Activated T-cell treated with anti-CD3 and anti-CD28 coated beads, Interleukin-2, amount 50 U/mL, for 4 hours (primary cell): Measurements from ENCODE around the gene TSPAN18. TPM values are rescaled to one million over a fixed set of nuclear protein-coding genes. Genes with fewer than 3 reads are reported as not detected.

ENCODE experiments used
- ATAC-seq, 2 donors: fragments of 200-7000 bp; cut with Tn5 transposase; one replicate each; pipeline ENCODE4 v1.10.0; 2021
- DNase-seq: peaks from one replicate; pipeline ENCODE4 v3.0.0-alpha.2; 2020
- H3K27me3 Mint-ChIP-seq: one replicate; pipeline ENCODE4 v1.8.0; 2021; ENCODE audit warnings: low read depth, mixed read lengths
- H3K36me3 Mint-ChIP-seq: one replicate; pipeline ENCODE4 v1.8.0; 2022; ENCODE audit warnings: mixed read lengths; ENCODE audit not compliant: insufficient read depth
- H3K4me1 Mint-ChIP-seq: one replicate; pipeline ENCODE4 v1.8.0; 2021; ENCODE audit warnings: low read depth, mixed read lengths
- H3K4me3 Mint-ChIP-seq: one replicate; pipeline ENCODE4 v1.8.0; 2021; ENCODE audit warnings: mild to moderate bottlenecking, moderate library complexity, mixed read lengths
- H3K9me3 Mint-ChIP-seq: one replicate; pipeline ENCODE4 v1.8.0; 2021; ENCODE audit warnings: mixed read lengths
- total RNA-seq, 3 donors: library from RNA; stranded (reverse); gene quantifications; one replicate each; pipeline ENCODE4 v1.2.1, GENCODE V29; 2021

Gene TSPAN18
- total RNA-seq, 3 donors from 2014 or later, result 0.84 to 2.0 (median 1.5) TPM

- no peaks in the 10 kb centered on the region for H3K9me3 Mint-ChIP-seq
- no peak for DNase-seq
- ATAC-seq, result no peak
- H3K36me3 Mint-ChIP-seq, result peaks cover 5% of the 10 kb centered on the region
- no peaks in the 10 kb centered on the region for H3K27me3 Mint-ChIP-seq
- peaks cover 2% of the 10 kb centered on the region for H3K4me1 Mint-ChIP-seq
- H3K4me3 Mint-ChIP-seq, result no peak overlapping the region
Measured at GRCh38 chr11:44920451-44920850, 193.7 kb downstream of the TSPAN18 start.

- Mint-ChIP-seq H3K36me3 (peaks cover 5% of the 10 kb centered on the region), H3K27me3 (no peaks in the 10 kb centered on the region), H3K9me3 (no peaks in the 10 kb centered on the region), H3K4me1 (no peaks in the 10 kb centered on the region), H3K4me3 (no peak overlapping the region)
- DNase-seq (no peak), ATAC-seq (no peak)
Measured at GRCh38 chr11:44923115-44923514, 196.4 kb downstream of the TSPAN18 start.

GRCh38 chr11:44923806-44924205 is 197.0 kb downstream of the TSPAN18 start:
- no peak overlapping the region for H3K4me3 Mint-ChIP-seq
- H3K36me3 Mint-ChIP-seq, result peaks cover 5% of the 10 kb centered on the region
- DNase-seq, result no peak
- ATAC-seq, result no peak
- no peaks in the 10 kb centered on the region for H3K27me3 Mint-ChIP-seq
- no peaks in the 10 kb centered on the region for H3K4me1 Mint-ChIP-seq
- no peaks in the 10 kb centered on the region for H3K9me3 Mint-ChIP-seq

GRCh38 chr11:44926036-44926435 is 199.3 kb downstream of the TSPAN18 start:
- DNase-seq (no peak), ATAC-seq (no peak)
- no peak overlapping the region for H3K4me3 Mint-ChIP-seq
- H3K36me3 Mint-ChIP-seq, result peaks cover 2% of the 10 kb centered on the region
- no peaks in the 10 kb centered on the region for H3K9me3 Mint-ChIP-seq
- H3K27me3 Mint-ChIP-seq, result no peaks in the 10 kb centered on the region
- H3K4me1 Mint-ChIP-seq, result no peaks in the 10 kb centered on the region

- H3K9me3 Mint-ChIP-seq, result no peaks in the 10 kb centered on the region
- no peaks in the 10 kb centered on the region for H3K4me1 Mint-ChIP-seq
- H3K4me3 Mint-ChIP-seq, result no peak overlapping the region
- ATAC-seq (peak; percentile 61 to 68), DNase-seq (peak; percentile 55)
- no peaks in the 10 kb centered on the region for H3K27me3 Mint-ChIP-seq
- peaks cover 2% of the 10 kb centered on the region for H3K36me3 Mint-ChIP-seq
Measured at GRCh38 chr11:44927174-44927661, 200.5 kb downstream of the TSPAN18 start.

GRCh38 chr11:44928144-44928543 is 201.4 kb downstream of the TSPAN18 start:
- Mint-ChIP-seq H3K27me3 (no peaks in the 10 kb centered on the region), H3K9me3 (no peaks in the 10 kb centered on the region), H3K4me3 (no peak overlapping the region), H3K36me3 (peaks cover 2% of the 10 kb centered on the region), H3K4me1 (no peaks in the 10 kb centered on the region)
- DNase-seq, result no peak
- ATAC-seq, result no peak

- H3K36me3 Mint-ChIP-seq, result peaks cover 2% of the 10 kb centered on the region
- no peaks in the 10 kb centered on the region for H3K4me1 Mint-ChIP-seq
- no peak overlapping the region for H3K4me3 Mint-ChIP-seq
Measured at GRCh38 chr11:44928816-44929215, 202.1 kb downstream of the TSPAN18 start.

GRCh38 chr11:44930588-44931302 is 204.0 kb downstream of the TSPAN18 start:
- no peaks in the 10 kb centered on the region for H3K4me1 Mint-ChIP-seq
- no peaks in the 10 kb centered on the region for H3K9me3 Mint-ChIP-seq
- H3K27me3 Mint-ChIP-seq, result no peaks in the 10 kb centered on the region
- H3K4me3 Mint-ChIP-seq, result no peak overlapping the region
- ATAC-seq, result no peak
- no peak for DNase-seq
- H3K36me3 Mint-ChIP-seq, result peaks cover 2% of the 10 kb centered on the region

More at GRCh38 chr11:44928816-44929215, 202.1 kb downstream of the TSPAN18 start:
- H3K9me3 Mint-ChIP-seq, result no peaks in the 10 kb centered on the region
- H3K27me3 Mint-ChIP-seq, result no peaks in the 10 kb centered on the region
- DNase-seq (no peak), ATAC-seq (no peak)

GRCh38 chr11:44931466-44931865 is 204.7 kb downstream of the TSPAN18 start:
- H3K36me3 Mint-ChIP-seq, result peaks cover 2% of the 10 kb centered on the region
- no peak for DNase-seq
- H3K27me3 Mint-ChIP-seq, result no peaks in the 10 kb centered on the region
- H3K9me3 Mint-ChIP-seq, result no peaks in the 10 kb centered on the region
- no peak overlapping the region for H3K4me3 Mint-ChIP-seq
- no peaks in the 10 kb centered on the region for H3K4me1 Mint-ChIP-seq
- ATAC-seq, result no peak

GRCh38 chr11:44934110-44934509 is 207.3 kb downstream of the TSPAN18 start:
- H3K4me1 Mint-ChIP-seq, result no peaks in the 10 kb centered on the region
- H3K4me3 Mint-ChIP-seq, result no peak overlapping the region
- no peaks in the 10 kb centered on the region for H3K9me3 Mint-ChIP-seq
- H3K27me3 Mint-ChIP-seq, result no peaks in the 10 kb centered on the region
- no peak for DNase-seq
- no peak for ATAC-seq
- peaks cover 2% of the 10 kb centered on the region for H3K36me3 Mint-ChIP-seq

- Mint-ChIP-seq H3K27me3 (no peaks in the 10 kb centered on the region), H3K9me3 (no peaks in the 10 kb centered on the region), H3K36me3 (peaks cover 2% of the 10 kb centered on the region), H3K4me3 (no peak overlapping the region), H3K4me1 (no peaks in the 10 kb centered on the region)
- DNase-seq, result no peak
- ATAC-seq, result no peak
Measured at GRCh38 chr11:44934735-44935250, 208.0 kb downstream of the TSPAN18 start.

GRCh38 chr11:44936525-44936924 is 209.8 kb downstream of the TSPAN18 start:
- Mint-ChIP-seq H3K9me3 (no peaks in the 10 kb centered on the region), H3K4me1 (peaks cover 7% of the 10 kb centered on the region), H3K4me3 (no peak overlapping the region), H3K27me3 (no peaks in the 10 kb centered on the region), H3K36me3 (no peaks in the 10 kb centered on the region)
- ATAC-seq, result peak; percentile 80 to 89
- peak; percentile 85 for DNase-seq

- no peak for DNase-seq
- Mint-ChIP-seq H3K36me3 (no peaks in the 10 kb centered on the region), H3K9me3 (no peaks in the 10 kb centered on the region), H3K4me1 (peaks cover 10% of the 10 kb centered on the region), H3K27me3 (no peaks in the 10 kb centered on the region), H3K4me3 (no peak overlapping the region)
- ATAC-seq, result no peak
Measured at GRCh38 chr11:44936951-44937543, 210.3 kb downstream of the TSPAN18 start.

GRCh38 chr11:44938066-44938691 is 211.4 kb downstream of the TSPAN18 start:
- Mint-ChIP-seq H3K27me3 (no peaks in the 10 kb centered on the region), H3K4me1 (peaks cover 21% of the 10 kb centered on the region), H3K9me3 (no peaks in the 10 kb centered on the region), H3K36me3 (no peaks in the 10 kb centered on the region), H3K4me3 (no peak overlapping the region)
- DNase-seq (no peak), ATAC-seq (no peak)
